CD4-positive, alpha-beta T cell treated with Interleukin-17A for 4 hours (primary cell): ENCODE measurements around the gene HNRNPA3.
"Not testable (repeated sequence)": the region's sequence is repeated elsewhere in the genome, so short reads cannot be mapped to it uniquely, and the experiment has no call there.

Source experiments
- DNase-seq: peaks from one replicate; pipeline ENCODE4 v3.0.0-alpha.2; 2020; ENCODE audit warnings: mixed read lengths

Gene HNRNPA3

DNA sequence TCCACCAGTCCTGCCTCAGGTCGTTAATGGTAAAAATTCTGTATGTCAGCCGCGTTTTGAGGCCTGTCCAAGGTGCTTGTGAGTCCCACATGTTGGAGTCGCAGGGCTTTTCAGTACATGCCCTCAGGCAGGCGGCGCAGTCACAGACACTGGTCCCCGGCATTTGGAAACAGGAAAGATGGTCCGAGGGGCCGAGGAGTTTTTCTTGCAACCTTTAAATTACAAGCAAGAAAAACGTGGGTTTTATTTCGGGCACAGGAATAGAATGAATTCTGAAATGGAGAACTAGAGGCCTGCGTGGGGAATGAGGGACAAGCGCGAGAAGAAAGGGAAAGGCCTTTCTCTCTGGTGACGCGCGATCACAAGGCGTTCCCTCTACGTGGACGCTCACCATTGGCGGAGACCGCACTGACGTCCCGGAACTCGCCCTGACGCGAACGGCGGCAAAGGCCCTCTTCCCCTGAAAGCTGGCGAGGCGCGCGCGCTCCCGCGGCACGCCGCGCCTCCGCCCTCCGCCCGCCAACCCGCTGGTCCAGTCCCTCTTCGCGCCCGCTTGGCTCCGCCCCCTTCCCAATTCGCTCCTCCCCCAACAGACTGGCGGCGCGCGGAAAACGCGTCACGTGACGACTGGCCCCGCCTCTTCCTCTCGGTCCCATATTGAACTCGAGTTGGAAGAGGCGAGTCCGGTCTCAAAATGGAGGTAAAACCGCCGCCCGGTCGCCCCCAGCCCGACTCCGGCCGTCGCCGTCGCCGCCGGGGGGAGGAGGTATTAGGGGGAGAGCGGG, at the start of gene HNRNPA3:
Gene HNRNPA3, plus strand, starts transcription at position 689 of the 785 bp plus-strand sequence. Its CDS starts 6 bp downstream, at position 695.
- DNase-seq: peak; percentile 100

DNA sequence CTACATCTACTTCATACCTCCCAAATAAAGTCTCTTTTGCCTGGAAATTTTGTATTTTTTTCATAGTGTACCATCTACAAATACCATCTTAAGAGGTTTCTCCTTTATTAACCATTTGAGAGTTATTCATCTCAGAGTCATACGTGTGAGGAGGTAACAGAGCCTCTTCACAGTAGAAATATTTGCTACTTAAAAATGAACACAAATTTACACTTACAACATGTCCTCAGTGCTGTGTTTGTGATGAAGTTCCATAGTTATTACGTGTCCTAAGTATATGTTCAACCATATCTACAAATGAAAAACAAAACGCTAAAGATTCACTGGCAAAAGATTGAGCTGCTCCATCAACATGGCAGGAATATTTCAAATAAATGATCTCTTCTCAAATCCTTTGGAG, 48.5 kb upstream of the HNRNPA3 start:
- no peak for DNase-seq

DNA sequence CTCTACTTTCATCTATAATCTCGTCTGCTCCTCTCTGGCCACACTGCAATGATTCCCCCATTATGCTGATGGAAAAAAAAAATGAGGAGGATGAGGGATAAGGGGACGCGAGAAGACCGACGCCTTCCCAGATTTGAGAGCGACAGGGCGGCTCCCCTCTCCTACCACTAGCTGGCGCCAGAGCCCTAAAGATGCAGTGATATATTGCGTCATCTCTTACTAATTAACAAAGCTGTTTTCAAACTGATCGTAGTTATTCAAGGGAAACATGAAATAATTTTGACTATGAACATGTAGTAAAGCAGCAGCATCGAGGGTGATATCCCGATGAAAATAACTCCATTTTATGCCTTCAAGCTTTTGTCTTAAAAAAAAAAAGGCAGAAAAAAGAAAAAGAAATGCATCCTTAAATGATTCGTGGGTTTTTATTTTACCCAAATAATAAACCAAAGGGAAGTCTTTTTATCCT, 48.0 kb upstream of the HNRNPA3 start:
- peak; percentile 87 for DNase-seq

- peak; percentile 17 for DNase-seq
These were observed 47.5 kb upstream of the HNRNPA3 start for GRCh38 chr2:177165061-177165583.

- peak; percentile 19 for DNase-seq
These were observed 46.6 kb upstream of the HNRNPA3 start for GRCh38 chr2:177165721-177166711.

GRCh38 chr2:177169810-177170514, 42.6 kb upstream of the HNRNPA3 start:
- no peak for DNase-seq

- DNase-seq: no peak
These were observed 41.2 kb upstream of the HNRNPA3 start for GRCh38 chr2:177171418-177171865.

DNA sequence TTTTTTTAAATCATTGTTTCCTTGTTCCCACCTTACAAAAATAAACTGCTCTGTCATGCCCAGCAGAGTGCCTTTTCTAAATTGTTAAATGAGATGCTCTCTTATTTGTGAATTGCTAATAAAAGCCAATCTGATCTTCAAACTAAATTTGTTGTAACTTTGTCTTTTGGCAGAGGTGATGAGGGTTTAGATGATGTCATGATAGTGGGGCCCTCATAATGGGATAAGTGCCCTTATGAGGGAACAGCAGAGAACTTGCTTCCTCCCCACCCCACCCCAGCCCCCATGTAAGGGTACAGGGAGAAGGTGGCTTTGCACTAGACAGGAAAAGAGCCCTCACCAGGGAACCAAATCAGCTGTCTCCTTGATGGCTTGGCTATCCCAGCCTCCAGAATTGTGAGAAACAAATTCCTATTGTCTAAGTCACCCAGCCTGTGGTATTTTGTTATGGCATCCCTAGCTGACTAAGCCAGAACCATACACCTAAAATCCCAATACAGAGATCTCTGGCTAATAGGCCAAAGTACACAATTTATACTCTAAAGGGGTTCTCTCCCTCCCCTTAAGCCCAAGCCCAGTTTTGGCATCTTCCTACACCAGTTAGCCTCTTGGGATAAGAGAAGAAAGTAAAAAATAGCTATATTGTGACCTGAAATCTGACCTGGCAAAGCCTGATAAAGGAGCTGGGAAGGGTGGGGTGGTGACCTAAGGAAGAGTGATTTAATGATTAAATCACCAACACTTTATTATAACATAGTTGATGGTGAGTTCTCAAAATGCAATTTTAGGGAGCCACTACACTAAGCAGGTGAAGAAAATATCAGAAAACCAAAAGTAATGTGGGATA, 40.3 kb upstream of the HNRNPA3 start:
- no peak for DNase-seq

GRCh38 chr2:177174486-177174885, 38.1 kb upstream of the HNRNPA3 start:
- no peak for DNase-seq

GRCh38 chr2:177175917-177176668, 36.5 kb upstream of the HNRNPA3 start:
- no peak for DNase-seq

DNA sequence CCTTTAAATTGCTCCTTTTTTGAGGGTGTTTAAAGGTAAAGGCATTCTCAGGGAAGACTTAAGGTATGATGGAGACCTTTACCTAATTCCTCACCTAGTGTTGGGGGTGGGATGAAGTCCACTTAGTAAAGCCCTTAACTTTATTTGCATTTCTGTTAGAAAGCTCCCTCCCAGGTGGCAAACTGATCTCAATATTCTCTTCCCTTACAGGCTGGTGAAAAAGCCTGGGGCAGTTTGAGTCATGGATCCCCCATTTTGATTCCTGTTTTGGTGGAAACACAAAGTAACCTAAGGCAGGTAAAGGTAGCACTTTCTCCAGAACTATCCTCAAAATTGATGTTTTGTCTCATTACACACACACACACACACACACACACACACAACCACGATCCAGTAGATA, 33.8 kb upstream of the HNRNPA3 start:
- no peak for DNase-seq

DNA sequence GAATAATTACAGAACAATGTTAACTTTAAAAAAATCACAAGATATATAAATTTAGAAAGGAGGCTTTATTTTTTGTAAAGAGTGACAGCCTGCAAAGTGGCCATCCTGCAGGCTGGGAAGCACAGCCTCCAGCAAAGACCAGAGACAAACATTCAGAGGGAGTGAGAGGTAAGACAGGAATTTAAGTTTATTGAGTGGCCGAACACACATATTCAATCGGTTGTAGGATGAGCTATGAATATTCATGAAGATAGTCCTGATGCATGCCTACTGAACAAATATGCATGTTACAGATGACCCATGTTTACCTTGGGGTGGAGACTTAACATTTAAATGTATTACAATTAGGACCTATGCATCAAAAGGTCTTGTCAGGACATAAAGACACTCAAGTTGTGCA, 33.4 kb upstream of the HNRNPA3 start:
- DNase-seq: no peak

DNA sequence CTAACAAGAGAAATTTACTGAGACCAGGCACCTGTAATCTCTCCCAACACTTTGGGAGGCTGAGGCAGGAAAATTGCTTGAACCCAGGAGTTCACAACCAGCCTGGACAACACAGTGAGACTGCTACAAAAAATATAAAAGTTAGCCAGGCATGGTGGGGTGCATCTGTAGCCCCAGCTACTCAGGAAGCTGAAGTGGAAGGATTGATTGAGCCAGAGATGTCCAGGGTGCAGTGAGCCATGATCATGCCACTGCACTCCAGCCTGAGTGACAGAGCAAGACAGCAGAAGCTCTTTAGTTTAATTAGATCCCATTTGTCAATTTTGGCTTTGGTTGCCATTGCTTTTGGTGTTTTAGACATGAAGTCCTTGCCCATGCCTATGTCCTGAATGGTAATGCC, 32.9 kb upstream of the HNRNPA3 start:
- not testable (repeated sequence) for DNase-seq

- no peak for DNase-seq
These were observed 32.2 kb upstream of the HNRNPA3 start for GRCh38 chr2:177180269-177181000.

GRCh38 chr2:177183860-177184259, 28.7 kb upstream of the HNRNPA3 start:
- no peak for DNase-seq

DNA sequence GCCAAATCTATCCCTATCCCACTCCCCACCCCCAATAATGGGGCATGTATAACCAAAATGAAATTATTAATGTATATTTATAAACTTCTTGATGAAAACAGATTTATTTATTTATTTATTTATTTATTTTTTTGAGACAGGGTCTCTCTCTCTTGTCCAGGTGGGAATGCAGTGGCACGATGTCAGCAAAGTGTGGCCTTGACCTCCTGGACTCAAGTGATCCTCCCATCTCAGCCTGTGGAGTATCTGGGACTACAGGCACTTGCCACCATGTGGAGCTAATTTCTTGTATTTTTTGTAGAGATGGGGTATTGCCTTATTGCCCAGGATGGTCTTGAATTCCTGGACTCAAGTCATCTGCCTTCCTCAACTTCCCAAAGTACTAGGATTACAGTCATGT, 28.0 kb upstream of the HNRNPA3 start:
- no peak for DNase-seq

- DNase-seq: not testable (repeated sequence)
These were observed 26.6 kb upstream of the HNRNPA3 start for GRCh38 chr2:177186038-177186437.

DNA sequence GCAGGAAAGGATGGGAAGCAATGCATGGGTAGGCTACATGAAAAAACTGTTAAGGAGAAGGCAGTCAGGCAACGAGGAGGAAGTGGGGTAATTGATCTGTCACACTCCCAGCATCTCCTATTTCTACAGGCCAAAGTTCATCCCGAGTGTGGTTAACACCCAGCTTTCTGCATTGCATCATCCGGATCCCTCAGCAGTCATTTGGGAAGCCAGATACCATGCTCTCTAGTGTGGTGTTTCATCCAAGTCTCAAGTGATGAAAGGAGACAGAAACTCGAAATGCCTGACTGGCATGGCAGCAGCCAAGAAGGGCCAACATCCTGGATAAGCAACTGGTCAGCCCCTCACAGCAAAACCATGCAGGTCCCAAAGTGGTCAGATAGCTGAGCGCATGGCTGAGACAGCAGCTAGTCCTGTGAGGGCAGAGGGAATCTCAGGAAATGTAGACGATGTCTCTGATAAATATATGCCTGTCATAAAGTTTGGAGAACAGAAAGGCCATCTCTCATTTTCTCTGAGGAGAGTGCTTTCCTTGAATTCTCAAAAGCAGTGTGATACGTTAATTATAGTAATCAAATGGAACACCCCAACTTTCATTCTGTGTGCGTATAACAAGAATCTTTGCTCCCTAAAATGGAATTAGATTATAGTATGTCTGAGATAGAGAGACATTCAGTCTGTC, 24.8 kb upstream of the HNRNPA3 start:
- DNase-seq: no peak
